GM10847 (cell line): ENCODE results near the gene C15orf62.

ENCODE experiments used
- POLR2A ChIP-seq: IDR thresholded peaks from 2 replicates; pipeline ENCODE4 v1.6.1; 2011; ENCODE audit not compliant: insufficient read length; ENCODE audit errors: extremely low read depth

The C15orf62 gene

DNA sequence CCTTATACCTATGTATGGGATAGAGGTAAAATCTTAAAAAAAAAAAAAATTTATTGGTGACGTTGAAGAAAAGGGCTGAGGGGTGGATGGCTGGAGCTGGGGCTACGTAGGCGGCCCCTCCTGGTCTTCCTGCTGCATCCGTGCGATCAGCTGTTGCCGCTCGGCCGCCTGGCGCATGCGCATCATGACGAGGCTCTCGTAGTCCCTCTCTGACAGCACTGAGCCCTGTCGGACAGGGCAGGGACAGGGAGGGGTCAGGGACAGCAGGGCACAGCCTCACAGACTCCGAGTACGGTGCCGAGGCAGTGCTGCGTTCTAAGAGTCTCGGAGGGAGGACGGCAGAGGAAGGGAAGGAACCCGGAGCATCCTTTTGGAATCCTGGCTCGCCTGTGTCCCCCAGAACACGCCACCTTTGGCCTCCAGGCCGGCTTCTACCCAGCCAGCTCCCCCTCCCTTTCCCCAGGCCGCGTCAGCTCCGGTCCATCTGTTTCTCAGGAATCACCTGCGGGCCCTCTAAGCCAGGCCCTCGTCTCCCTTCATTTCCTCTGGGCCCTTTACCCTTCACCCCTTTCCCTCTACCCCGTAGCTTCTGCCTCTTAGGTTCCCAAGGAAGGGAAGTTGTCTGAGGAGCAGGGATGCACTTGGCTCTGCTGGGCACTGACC is 1.8 kb upstream of the C15orf62 start:
- no peak for TF ChIP-seq POLR2A

DNA sequence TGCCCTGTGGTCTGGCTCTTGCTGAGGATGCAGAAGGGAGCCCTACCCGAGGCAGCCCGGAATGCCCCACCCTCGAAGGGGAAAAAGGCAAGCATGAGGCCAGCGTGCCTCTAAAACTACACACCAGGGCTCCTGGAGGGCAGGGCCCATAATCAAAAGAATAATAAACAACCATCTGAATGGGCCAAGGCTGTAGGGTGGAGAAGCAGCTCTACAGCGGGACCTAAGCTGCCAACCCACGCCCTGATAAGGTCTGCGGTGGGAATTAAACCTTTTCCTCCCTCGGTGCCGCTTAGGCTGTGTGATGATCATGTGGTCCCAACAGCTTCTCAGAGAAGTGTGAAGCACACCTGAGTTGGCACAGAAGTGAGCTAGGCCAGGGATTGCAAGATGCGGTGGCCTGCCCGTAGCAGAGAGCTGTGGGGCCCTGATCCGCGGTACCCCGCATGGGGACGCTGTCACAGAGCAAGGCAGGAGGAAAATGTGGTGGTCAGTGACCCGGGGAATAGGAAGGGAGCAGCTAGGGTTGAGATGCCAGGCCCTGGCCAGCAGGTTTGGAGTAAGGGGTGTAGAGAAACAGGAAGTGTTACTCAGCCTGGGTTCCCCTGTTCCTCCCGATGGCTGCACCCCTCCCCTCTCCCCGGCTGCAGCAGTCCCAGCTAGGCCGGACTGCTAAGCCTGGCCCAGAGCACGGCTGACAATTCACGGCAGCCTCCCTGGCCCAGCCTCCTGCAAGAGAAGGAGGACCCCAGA is 1.1 kb upstream of the C15orf62 start:
- no peak for TF ChIP-seq POLR2A

DNA sequence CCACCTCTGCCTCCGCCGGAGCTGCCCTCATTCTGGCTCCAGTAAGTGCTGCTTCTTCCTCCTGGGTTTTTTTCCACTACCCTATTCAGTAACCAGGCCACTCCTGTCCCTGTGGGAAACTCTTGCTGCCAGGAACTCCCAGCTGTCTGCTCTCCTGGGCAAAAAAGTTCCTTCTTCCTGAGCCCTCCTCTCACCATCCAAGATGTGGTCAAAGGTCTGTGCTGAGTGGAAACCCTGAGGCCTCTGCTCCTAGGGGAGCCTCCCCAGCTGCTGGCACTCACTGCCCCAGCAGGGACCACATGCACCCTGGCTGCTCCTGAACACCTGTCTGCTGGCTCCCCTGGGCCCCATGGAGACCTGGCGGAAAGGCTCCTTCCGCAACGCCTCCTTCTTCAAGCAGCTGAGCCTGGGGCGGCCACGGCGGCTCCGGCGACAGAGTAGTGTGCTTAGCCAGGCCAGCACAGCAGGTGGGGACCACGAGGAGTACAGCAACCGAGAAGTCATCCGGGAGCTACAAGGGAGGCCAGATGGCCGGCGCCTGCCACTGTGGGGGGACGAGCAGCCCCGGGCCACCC is 454 bp downstream of the C15orf62 start:
- no peak for TF ChIP-seq POLR2A

DNA sequence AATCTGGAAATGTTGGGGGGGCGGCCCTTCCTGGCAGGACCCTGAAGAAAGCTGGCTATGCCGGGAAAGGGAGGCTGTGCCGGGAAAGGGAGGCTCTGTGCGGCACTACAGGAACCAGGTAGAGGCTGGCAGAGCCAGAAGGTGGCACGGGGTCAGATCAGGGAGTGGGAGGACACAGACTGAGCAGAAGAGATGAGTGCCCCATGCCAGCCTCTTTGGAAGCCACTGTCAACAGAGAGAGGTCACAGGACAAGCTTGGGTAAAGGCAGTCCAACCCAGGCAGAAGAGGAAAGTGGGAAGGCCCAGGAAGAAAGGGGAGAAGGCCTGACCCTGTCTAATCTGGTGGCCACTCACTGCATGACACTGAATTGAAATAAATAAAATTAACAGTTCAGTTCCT is 1.5 kb downstream of the C15orf62 start:
- no peak for TF ChIP-seq POLR2A

DNA sequence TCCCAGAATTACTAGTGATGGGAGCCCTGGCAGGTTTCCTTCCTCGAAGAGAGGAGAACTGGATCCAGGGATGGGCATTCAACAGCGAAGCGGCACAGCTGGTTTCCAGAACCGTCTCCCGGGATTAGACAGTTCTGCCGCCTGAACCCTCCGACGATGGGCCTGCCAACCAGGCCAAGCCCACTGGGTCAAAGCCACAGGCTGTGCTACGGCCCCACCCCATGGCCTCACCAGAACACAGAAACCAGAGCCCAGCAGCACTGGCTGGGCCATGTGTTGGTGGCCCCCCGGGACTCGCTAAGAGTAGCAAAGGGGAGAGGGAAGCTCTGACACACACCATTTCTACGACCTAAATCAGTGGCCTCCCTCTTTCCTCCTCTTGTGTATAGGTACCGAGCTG is 2.2 kb downstream of the C15orf62 start:
- TF ChIP-seq POLR2A: no peak

DNA sequence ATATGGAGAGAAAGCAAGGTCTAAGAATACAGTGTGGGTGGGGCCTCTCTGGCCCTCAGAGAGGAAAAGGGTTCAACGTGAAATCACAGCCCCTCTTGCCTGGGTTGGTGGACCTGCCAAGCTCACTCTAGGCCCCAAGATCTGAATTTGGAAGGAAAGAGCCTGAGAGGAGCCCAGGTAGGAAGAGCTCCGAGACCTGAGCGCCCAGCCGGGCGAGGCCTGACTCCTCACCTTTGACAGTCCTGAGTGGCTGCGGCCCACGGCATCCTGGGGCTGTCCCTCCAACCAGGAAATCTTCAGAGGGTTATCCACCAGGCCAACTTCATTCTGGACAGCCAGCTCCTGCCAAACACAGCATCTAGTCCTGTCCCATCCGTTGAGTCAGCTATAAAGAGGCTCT is 3.7 kb downstream of the C15orf62 start:
- TF ChIP-seq POLR2A: no peak

DNA sequence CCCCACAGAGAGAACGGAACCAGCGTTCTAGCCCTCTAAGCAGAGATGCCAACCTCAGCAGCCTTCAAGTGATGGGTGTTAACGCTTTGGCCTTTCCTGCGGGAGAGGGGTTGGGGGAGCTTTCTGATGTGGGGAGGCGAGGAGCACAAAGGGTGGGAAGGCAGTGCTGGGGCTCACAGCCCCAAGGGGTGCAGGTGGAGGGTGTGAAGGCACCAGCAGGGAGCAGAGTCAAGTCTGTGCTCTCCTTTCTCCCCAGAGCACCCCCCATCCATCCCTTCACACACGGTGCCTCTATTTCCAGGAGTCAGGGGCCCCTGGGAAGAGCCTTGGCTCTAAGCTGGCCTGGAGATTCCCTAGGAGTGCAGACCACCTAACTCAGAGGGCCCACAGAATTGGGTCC is 4.1 kb downstream of the C15orf62 start:
- no peak for TF ChIP-seq POLR2A

DNA sequence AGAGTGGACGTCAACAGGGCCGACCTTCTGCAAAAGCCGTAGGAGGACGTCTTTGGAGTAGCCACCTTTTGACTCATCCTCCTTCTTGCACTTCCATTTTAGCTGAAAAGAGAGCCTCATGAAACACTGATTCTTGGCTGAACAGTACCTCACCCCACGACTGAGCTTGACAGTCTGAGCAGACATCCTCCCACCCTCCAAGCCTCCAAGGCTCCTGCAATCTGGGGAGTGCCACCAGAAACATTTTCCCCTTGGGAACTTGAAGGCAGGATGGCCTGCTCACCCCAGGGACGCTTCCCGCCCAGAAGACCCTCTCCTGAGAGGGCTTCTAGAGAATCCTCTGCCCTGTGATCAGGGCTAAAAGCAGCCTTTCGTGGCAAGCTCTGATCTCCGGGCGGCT is 5.2 kb downstream of the C15orf62 start:
- no peak for TF ChIP-seq POLR2A

DNA sequence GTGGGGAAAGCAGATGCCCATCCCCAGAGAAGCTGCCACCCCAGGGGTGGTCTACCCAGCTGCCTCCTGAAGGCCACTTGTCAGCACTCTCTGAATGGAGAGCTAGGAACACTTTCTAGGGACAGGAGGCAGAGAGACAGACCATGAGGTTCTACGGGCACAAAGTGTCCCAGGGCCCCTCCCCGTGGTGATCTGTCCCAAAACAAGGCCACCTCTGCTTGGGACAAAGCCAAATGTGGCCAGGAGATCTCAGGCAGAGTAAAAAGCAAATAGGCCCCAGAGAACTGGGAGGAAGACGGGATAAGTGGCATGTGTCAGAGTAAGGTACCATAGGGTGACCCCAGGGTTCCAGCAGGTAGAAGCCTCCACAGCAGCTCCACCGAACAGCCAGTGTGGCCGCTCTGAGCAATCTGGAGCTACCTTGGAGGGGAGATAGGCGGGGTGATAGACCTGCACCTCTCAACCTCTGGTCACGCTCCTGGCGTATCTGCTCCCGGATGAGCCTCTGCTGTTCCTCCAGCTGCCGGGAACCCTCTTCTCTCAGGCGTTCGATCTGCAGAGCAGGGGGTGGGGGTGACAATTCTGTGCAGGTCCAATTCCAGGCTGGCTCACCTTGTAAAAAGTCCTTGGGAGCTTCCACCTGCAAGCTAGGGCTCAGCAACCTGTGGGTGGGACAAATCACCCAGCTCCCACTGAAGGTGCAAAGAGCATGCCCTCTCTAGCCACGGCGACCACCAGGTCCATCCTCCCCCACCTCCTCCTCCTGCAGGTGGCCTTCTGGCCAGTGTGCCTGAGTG is 6.2 kb downstream of the C15orf62 start:
- TF ChIP-seq POLR2A: no peak

DNA sequence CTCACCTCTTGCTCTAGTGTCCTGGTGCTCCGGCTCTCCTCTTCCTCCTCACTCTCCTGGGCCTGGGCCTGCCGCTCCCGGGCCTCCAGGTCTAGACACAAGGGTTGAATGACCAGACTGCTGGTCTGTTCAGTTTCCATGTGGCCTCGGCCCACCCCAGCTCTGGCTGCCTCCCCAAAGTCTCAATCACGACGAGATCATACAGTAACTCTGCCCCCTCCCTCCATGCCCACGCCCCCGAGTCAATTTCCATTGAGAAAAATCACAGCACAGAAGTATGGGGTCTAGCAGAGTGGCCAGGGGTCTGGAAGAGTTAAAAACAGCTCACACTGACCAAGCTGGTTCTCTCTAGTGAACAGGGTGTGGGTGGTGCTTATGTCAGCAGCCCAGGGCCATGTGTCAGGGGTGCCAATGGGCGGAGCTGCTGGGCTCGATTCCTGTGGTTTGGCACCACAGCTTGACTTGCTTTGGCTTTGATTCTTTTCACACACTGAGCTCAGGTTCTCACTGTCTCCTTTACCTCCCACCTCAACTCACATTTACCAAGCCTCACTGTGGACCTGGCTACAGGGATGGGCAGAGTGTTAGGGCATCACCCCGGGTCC is 6.9 kb downstream of the C15orf62 start:
- TF ChIP-seq POLR2A: no peak

DNA sequence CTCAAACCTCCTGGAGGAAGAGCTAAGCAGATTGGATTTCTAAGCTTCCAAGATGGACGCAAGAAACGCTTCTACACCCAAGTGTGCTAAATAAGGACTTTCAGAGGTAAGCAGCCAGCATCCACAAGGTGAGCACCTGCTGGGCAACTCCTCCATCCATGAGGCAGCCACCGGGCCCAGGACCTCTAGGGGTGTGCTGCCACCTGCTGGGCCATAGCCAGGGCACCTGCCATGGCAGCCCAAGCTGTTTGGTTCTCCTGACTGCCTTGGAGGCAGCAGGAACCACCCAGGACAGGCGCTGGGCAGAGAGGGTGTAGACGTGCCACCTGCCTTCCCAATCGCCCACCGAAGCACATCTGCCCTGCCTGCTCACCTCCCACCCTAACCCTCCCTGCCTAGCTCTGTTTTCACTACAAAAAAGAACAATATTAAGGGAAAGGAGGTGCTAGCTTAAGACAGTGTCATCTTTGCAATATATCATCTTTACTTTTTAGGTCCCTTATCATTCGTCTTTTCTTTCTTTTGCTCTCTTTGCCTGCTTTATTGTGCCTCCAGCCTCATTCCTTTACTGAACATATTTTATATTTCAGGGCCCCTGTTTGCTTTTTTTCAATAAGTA is 12.9 kb downstream of the C15orf62 start:
- no peak for TF ChIP-seq POLR2A

DNA sequence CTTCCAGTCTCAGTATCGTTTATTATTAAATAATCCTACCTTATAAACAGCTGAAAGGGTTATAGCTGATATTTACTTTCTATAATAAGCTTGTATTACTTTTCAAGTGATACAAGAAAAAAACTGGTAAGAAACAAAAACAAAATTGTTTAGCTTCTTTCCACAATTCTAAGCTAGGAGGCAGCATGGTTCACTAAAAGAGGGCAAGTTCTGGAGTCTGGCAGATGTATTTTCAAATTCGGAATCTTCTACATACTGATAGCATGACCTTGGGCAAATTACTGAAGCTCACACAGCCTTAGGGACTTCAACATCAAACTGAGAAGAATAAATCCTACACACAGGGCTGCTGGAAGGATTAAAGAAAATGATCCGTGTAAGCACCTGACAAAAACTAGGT is 15.4 kb downstream of the C15orf62 start:
- no peak for TF ChIP-seq POLR2A

DNA sequence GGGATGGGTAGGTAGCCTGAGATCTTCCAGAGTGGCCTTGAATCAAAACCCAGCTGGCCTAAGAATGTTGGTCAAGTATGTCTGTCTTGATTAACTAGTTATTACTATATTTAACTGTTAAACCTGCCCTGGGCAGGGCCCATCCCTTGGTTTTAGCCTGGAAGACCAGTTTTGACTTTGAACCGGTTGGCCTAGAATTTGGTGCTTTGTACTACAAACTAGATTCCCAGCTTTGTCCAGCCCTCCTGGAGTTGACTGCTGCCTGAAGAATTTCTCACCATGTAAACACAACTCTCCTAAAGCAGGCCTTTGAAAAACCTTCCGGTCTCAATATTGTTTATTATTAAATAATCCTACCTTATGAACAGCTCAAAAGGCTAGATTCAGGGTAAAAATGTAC is 16.0 kb downstream of the C15orf62 start:
- no peak for TF ChIP-seq POLR2A

DNA sequence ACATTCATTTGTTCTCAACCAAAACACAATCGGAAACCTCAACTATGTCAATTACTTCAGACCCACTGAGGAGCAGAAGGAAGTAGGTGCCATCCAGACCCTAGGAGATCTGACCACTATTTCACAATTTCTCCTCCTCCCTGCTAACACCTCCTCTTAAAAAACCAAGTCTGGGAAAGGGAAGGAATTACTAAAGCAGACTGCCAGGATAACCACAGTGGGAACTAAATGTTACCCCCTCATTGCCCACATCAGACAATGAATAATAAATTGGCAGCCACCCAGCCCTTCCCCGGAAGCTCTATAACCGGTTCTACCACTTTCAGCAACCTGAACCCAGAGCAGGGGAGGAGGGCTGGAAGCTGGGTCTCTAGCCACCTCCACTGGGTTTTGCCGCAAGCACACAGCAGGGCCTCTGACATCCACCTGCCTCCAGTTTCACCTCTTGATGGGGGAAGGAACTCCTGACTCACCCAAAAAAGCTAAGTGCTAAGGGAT is 17.6 kb downstream of the C15orf62 start:
- TF ChIP-seq POLR2A: no peak

DNA sequence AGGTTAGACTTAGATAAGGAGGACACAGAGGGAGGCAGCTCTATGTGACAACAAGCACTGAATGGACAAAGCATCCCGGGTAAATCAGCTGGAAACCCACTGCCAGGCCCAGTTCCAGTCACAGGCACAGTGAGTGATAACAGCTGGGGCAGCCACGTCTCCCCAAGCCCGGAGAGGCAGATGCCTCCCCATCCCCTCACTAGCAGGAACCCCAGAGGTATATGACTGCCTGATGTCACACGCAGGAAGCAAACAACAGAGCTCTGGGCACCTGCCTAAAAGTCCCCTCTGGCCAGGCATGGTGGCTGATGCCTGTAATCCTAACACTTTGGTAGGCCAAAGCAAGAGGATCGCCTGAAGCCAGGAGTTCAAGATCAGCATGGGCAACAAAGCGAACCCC is 18.2 kb downstream of the C15orf62 start:
- no peak for TF ChIP-seq POLR2A
